Heart left ventricle (tissue), 13 donors: ENCODE results near the gene RAB30.

Source experiments
- POLR2A ChIP-seq, 2 donors: fragments of 450-650 bp; IDR thresholded peaks; one replicate each; pipeline ENCODE4 v1.6.1; 2017; ENCODE audit warnings: antibody characterized with exemption in 2 of 2, mild to moderate bottlenecking in 2 of 2, moderate library complexity in 2 of 2
- TF ChIP-seq, protein P1 (sequence below), 12 donors: fragments of 200-600 bp; sonication (generic) in 4 of 12; IDR thresholded peaks; one replicate each; pipeline versions ENCODE4 v1.5.0 to v1.8.0; 2018 to 2022; ENCODE audit warnings: antibody characterized with exemption in 12 of 12, mild to moderate bottlenecking in 5 of 12
- donor health status: ischemic (EF 13 %, LVEDD 7.1; RV severe dilation, severe dysfunction).
- donor health status: DM: no; HTN: yes; CAD: no.
- donor health status: DM: no; HTN: no; CAD: no.
- donor health status: ischemic (EF 25% LVEDD 6.9; RV normal size, moderate dysfunction).
- donor health status: ischemic (EF 25% LVEDD 5.7; RV mildly dilated, moderate dysfunction).
- donor health status: ischemic (EF 35%, LVEDD 5.7; RV mildly dilated, moderate dysfunction).
- donor health status: nonischemic (EF 11% LVEDD 7.7; RV severe dilation, severe dysfunction).
- donor health status: DM: yes; HTN: yes; CAD: no.
- donor health status: PGD.
- donor health status: ischemic (EF 29% LVEDD 5.4; RV normal size, mild dysfunction).
- donor health status: nonischemic (EF 23%, LVEDD 6.1; RV moderate dilation, normal function).

DNA sequence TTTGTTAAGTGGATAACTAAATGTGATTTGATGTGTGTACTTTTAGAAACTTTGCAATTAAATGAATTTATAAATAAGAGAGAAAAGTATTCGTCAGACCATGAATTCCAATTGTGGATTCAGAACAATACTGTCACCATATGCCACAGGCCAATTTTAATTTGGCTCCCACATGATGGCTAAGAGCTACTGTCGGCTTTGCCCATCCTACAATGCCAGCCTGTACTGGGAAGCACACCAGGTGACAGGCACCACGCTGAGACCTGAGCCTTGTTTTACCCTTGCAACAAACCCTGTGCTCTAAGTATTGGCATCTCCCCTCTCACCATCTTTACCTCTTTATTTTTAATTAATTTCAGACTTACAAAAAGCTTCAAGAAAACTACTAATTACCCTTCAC lies 14.0 kb downstream of the RAB30 start:
- TF ChIP-seq, protein P1, sequence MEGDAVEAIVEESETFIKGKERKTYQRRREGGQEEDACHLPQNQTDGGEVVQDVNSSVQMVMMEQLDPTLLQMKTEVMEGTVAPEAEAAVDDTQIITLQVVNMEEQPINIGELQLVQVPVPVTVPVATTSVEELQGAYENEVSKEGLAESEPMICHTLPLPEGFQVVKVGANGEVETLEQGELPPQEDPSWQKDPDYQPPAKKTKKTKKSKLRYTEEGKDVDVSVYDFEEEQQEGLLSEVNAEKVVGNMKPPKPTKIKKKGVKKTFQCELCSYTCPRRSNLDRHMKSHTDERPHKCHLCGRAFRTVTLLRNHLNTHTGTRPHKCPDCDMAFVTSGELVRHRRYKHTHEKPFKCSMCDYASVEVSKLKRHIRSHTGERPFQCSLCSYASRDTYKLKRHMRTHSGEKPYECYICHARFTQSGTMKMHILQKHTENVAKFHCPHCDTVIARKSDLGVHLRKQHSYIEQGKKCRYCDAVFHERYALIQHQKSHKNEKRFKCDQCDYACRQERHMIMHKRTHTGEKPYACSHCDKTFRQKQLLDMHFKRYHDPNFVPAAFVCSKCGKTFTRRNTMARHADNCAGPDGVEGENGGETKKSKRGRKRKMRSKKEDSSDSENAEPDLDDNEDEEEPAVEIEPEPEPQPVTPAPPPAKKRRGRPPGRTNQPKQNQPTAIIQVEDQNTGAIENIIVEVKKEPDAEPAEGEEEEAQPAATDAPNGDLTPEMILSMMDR (IDR thresholded peaks at IDR 0.05): no peak
- TF ChIP-seq POLR2A (IDR thresholded peaks at IDR 0.05): no peak
